Hematopoietic multipotent progenitor cell treated with erythropoietin and hydrocortisone succinate and interleukin-3 and kit ligand, for 8 days (in vitro differentiated cells): Measurements from ENCODE around the gene FBXO24.
"Not testable (repeated sequence)": the region's sequence is repeated elsewhere in the genome, so short reads cannot be mapped to it uniquely, and the experiment has no call there.

Source experiments
- DNase-seq: peaks from one replicate; pipeline ENCODE4 v3.0.0-alpha.2; 2015

FBXO24 gene

DNA sequence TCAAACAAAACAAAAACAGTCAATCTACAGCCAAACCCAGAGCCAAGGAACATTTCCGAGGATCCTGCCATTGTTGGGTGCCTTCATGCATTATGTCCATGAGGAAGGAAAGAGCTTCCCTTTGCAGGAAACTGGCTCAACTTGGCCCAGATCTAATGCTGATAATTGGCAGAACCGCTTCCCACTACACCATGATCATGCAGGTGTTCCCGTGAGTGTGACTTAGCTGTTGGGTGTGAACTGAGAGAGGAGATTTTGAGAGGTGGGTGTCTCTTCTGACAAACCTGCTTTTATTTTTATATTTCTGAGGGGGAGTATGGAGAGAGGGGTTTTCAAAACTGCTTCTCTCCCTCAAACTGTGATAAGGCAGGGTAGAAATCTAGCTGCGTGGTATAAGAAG is 27.0 kb upstream of the FBXO24 start:
- DNase-seq = no peak

- DNase-seq = no peak
Observed at GRCh38 chr7:100561491-100562194, 24.5 kb upstream of the FBXO24 start.

DNA sequence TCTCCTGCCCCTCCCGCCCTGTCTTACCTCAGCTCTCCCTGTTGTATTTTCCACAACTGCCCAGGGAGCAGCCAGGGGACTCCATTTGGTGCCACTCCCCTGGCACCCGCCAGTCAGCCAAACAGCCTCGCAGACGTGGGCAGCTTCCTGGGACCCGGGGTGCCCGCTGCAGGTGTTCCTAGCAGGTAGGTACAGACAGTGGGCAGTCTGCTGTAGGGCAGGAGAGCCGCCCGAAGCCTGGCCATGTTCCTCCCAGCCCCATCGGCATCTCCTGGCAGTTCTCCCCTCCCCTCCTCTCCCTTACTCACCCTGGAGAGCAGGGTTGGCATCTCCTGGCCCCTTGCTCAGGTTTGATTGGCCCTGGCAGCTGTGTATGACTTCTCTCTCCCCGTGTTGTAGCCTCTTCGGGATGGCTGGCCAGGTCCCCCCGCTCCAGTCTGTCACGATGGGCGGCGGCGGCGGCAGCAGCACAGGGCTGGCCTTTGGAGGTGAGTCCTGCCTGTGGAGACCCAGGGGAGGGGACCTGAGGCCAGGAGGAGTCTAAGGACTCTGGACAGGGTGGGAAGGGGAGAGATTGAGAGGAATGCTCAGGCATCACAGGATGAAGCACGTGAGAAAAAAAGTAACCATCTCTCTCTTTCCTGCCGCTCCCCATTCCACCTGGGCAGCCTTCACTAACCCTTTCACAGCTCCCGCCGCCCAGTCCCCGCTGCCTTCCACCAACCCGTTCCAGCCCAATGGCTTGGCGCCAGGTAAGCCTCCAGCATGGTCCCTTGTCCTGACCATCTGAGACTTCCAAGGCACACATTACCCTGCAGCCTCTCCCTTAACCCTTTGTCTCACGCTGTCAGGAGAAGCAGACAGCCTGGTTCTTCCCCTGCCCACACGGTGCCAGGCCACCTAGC is 23.7 kb upstream of the FBXO24 start:
- no peak for DNase-seq

DNA sequence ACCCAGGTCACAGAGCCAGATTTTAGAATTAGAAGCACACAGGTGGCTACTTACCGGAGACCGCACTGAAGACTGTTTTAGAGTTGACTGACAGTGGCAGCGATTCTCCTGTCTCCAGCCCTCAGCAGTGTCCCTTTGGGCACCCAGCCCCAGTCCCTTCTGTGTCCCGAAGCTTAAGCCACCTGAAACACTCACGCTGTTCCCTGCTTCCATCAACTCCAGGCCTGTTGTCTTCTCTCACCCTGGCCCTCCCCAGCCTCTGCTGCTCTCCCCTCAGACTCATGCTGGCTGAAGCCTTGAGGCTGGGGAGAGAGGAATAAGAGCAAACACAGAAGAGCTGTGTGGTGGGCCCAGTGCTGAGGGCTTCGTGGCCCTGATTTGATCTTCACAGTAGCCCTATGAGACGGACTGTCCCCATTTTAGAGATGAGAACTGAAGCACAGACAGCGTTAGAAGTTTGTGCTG is 23.0 kb upstream of the FBXO24 start:
- DNase-seq = no peak

DNA sequence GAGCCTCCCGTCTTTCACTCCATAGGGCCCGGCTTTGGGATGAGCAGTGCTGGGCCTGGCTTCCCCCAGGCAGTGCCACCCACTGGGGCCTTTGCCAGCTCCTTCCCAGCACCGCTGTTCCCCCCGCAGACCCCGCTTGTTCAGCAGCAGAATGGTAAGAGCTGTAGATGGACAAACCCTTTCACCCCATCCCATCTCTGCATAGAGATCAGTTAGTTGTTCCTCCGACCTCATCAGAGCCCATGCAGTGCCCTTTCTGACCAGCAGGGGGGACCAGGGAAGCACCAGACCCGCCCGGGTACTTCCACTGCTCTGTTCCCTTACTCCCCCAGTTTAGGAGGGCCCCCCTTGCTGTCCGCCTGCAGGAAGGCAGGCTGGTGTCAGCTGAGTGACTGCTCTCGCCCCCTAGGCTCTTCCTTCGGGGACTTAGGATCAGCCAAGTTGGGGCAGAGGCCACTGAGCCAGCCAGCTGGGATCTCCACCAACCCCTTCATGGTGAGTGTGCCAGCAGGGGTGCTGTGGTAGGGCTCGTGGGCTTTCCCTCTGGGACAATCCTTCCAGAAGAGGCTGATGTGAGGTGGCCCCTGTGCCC is 22.2 kb upstream of the FBXO24 start:
- peak; percentile 80 for DNase-seq

DNA sequence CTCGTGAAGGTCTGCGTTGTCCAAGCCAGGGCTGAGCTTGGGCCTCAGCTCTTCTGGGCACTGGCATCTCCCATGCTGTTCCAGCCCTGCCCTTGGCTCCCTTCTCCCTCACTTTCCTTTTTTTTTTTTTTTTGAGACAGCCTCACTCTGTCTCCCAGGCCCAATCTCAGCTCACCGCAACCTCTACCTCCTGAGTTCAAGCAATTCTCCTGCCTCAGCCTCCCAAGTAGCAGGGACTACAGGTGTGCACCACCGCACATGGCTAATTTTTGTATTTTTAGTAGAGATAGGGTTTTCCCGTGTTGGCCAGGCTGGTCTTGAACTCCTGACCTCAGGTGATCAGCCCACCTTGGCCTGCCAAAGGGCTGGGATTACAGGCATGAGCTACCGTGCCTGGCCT is 21.7 kb upstream of the FBXO24 start:
- not testable (repeated sequence) for DNase-seq

DNA sequence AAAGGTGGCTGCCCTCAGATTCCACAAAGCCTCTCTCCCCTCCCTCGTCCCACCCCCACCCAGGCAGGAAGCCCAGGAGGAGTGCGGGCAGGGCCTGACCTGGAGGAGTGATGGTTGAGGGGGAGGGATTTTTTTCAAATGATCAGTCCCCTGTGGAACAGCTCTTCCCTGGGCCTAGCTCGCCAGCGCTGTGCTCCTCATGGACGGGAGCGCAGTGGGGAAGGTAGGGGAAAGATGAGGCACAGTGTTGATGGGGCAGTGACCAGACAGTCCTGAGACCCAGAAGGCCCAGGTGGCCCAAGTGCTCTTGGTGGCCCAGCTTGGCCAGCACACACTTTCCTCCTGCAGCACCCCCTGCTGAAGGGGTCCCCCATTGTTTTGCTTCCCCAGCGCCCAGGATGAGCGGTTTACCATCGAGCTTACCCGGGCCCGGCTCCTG is 21.0 kb upstream of the FBXO24 start:
- no peak for DNase-seq

DNA sequence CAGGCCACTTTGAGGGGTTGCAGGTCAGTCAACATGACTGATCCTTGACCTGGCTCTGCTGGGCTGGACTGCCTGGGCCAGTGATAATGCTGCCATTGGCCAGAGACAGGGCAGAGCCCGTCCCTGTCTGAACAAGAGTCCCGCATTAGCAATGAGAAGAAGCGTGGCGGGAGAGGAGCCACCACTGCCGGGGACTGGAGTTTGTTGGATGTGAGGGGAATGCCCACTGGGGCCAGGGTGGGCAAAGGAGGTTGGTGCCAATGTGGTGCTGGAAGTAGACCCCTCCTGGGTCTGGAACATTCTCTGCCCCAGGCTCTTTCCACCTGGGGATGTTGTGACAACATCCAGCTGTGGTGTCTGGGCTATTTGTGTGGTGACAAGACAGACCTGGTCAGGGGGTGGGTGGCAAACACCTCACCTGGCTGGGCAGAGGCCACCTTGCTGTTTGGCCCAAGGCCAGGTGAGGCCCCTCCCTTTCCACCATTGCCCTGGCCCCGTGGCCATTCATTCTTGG is 20.1 kb upstream of the FBXO24 start:
- no peak for DNase-seq

DNA sequence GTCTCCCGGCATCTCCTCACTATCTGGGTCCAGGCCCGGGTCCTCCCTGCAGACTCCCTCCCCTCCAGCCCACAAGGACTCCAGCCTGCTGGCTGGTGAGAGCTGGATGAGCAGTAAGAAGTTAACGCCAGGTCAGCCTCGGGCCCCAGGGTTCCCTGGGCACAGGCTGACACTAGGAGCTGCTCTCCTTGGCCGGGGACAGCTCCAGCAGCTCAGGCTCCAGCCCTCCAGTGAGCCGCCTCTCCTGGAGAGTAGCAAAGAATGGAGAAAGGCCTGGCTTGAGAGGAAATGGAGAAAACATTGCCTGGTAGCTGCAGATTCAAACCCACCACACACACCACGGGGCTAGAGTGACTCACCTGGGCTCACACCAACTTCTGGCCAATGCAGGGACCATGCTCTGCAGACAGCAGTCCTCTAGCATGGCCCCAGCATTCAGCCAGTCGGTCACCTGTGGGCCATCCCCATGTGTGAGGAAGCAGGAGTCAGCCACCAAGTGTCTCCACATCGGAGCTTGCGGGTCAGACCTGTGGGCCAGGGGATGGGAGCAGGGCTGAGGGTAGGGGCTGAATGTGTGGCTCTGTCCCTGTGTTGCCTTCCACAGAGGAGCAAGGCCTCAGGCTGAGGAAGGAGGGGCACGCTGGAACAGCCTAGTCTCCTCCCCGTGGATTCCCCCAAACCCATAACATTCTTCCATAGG is 18.9 kb upstream of the FBXO24 start:
- no peak for DNase-seq

DNA sequence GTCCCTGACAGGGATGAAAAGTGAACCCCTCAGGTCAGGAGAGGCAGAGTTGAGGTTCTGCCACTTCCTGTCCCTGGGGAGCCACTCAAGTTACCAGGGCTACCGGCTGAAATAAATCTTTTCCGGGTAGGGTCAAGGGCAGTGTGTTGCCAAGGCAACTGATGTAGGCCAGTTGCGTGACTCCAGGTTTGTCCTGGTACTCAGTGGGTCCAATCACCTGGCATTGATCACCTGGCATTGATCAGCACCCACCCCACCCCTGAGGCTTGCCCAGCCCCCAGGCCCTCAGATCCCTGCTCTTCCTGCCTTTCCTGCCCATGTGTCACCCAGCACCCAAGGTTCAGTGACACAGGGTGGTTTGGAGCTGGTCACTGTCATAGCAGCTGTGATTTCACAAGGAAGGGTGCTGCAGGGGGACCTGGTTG is 18.4 kb upstream of the FBXO24 start:
- DNase-seq = no peak

- DNase-seq = peak; percentile 45
Observed at GRCh38 chr7:100568176-100568895, 17.8 kb upstream of the FBXO24 start.

- peak; percentile 89 for DNase-seq
Observed at GRCh38 chr7:100568896-100569844, 17.0 kb upstream of the FBXO24 start.

DNA sequence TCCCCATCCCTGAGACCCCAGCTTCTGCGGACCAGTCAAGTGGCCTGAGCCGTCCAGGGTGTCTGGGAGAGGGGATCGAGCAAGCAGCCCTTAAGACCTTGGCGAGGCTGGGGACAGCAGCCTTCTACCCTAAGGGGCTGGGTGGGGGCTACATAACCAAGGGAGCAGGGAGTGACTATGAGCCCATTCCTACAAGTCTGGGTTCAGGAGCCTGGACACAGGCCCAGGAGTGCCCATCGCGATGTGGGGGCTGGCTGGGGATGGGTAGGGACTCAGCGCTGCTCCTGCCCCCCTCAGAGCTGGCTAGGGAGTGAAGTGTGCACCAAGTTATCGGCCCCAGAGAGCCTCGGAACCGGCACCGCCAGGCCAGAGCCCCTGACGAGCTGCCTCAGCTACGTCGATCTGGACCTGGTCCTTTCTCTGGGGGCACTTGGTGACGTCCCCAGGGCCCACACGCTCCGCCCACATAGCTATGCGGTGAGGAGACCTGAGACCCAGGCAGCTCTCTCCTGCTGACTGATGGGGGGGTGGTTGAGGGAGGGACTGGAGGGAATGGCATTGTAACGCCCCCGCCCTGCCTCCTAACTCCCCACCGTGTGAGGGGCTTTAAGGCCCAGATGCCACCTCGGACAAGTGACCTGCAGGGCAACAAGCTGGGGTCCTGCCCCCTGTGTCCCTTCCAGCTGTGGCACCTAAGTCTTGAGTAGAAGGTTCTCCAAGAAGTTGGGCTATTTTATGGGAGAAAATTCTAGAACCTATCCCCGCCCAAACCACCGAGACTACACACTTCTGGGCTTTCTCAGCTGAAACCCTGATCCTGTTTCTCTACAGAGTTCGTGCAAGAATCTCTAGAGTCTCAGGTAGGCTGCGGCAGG is 14.9 kb upstream of the FBXO24 start:
- DNase-seq = no peak

DNA sequence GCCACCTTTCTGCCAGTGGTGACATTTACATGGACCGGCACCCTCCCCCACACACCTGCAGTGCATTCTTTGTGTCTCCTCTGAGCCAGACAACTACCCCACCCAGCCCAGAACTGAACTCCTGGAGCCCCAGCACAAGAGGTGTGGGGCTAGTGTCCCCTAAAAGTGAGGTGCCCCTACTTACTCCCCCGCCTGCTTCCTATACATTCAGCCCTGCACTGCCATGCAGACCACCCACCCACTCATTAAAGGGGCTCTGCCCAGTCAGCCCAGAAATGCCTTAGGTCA is 14.4 kb upstream of the FBXO24 start:
- DNase-seq = no peak

DNA sequence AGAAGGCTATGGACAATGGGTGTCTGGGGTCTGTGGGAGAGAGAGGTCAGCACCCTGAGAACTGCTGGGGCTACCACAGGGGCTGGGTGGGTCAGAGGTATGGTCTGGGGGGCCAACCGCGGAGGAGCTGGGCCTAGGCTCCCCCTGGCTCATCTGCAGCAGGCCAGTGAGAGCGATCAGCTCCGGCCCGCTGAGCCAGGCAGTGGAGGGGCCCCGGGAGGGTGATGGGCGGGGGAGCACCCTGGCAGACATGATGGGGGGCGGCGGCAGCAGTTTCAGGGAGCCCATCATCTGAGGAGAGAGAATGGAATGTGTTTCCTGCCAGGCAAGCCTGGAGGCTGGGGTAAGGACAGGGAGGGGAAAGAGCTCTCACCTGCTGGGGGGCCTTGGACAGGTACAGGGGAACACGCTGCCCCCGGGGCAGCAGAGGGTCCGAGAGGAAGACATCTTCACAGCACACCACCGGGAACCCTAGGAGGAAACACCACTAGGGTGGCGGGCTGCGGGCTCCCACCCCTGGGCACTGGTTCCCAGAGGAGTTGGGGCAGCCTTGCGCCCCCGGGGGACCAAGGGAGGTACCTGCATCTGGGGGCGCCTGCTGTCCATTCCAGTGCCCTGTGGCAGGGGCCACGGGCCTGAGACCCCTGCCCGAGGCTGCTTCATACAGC is 13.7 kb upstream of the FBXO24 start:
- DNase-seq = no peak

- no peak for DNase-seq
Observed at GRCh38 chr7:100572949-100573675, 13.0 kb upstream of the FBXO24 start.

DNA sequence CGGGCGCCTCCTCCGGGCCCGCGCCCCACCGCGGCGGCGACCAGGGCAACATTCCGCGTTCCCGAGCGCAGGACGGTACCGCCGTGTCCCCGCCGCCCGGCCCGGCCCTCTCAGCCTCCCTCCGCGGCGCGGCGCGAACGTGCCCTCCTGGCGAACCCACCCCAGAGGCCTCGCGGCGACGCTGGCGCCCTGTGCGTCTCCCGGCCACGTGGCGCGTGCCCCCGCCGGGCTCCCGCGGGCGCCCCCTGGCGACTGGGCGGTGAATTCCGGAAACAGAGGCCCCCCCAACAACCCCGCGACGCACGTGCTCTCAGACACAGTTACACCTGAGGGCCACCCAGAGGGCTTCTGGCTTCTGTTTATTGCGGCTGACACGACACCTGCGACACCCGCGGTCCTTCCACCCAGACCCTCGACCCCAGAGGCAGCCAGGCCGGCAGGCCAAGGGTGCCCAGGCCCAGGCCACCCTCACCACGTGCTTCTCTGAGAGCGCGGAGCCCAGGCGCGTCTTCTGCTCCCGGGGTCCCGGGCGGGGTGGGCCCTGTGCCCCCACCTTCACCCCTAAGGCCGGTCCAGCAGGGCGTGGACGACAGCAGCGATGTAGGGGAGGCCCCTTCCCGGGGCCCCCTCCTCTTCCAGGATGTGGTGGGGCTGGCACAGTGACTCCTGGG is 12.3 kb upstream of the FBXO24 start, which contains the start of gene SAP25:
Gene SAP25, minus strand, starts transcription at position 210 of the 671 bp plus-strand sequence. Its CDS starts 158 bp downstream, at position 52.
- DNase-seq = no peak
